HG03196 (cell line): ENCODE measurements around the gene KRTAP5-9.
"Not testable (repeated sequence)": the region's sequence is repeated elsewhere in the genome, so short reads cannot be mapped to it uniquely, and the experiment has no call there.

Source experiments
- ATAC-seq: cut with Tn5 transposase; IDR thresholded peaks from one replicate; pipeline ENCODE4 v1.9.1; 2021; ENCODE audit not compliant: unreplicated experiment

Gene KRTAP5-9

GRCh38 chr11:71581826-71582225, 33.6 kb downstream of the KRTAP5-9 start:
- ATAC-seq: no peak

DNA sequence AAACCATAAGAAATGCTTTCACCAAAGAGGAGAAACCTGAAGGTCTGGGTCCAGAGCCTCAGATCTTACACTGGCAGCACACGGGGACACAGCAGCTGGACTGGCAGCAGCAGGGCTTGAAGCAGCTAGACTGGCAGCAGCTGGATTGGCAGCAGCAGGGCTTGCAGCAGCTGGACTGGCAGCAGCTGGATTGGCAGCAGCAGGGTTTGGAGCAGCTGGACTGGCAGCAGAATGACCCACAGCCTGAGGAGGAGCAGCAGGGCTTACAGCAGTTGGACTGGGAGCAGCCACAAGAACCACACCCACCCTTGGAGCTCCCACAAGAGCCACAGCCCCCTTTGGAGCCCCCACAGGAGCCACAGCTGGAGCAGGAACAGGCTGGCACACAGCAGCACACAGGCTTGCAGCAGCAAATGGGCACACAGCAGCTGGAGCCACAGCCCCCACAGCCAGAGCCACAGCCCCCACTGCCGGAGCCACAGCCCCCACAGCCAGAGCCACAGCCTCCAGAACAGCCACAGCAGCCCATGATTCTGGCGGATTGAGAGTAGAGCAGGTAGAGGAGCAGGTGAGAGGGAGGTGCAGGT, 34.2 kb downstream of the KRTAP5-9 start, which contains the start of gene KRTAP5-11:
Gene KRTAP5-11, minus strand, starts transcription at position 567 of the 587 bp plus-strand sequence. Its CDS starts 38 bp downstream, at position 529.
- ATAC-seq: no peak

DNA sequence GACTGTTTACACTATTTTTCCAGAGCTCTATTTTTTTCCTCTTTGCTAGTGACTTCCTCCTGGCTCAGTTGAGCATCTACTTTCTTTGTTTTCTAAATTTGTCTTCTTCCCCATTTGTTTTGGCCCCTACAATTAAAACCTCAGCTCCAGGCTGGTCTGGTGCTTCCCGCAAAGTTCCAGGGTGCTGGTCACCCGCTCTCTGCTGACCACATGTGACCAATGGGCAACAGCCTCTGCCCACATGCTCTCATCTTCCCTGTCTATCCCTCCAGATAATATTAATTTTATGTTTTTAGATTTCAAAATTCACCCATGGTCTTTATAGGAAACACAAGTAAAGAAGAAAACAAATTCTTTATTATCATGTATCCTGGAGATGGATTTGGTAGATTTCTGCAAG, 34.7 kb downstream of the KRTAP5-9 start:
- not testable (repeated sequence) for ATAC-seq

DNA sequence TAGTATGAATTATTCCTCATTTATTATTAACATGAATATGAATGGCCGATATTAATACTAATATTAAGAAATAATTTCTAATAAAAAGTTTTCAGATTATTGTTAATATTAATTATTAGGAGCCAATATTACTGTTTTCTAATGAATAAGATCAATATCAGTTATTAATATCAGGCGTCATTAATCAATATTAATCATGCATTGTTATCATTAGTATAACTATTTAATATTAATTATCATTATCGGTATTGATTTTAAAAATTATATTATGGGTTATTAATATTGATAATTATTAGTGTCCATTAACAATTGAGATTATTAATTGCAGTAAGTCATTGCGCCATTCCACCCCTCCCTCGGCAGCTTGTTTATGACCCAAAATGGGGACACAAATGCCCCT, 37.5 kb downstream of the KRTAP5-9 start:
- ATAC-seq: not testable (repeated sequence)

GRCh38 chr11:71588314-71588713, 40.1 kb downstream of the KRTAP5-9 start:
- ATAC-seq: not testable (repeated sequence)

DNA sequence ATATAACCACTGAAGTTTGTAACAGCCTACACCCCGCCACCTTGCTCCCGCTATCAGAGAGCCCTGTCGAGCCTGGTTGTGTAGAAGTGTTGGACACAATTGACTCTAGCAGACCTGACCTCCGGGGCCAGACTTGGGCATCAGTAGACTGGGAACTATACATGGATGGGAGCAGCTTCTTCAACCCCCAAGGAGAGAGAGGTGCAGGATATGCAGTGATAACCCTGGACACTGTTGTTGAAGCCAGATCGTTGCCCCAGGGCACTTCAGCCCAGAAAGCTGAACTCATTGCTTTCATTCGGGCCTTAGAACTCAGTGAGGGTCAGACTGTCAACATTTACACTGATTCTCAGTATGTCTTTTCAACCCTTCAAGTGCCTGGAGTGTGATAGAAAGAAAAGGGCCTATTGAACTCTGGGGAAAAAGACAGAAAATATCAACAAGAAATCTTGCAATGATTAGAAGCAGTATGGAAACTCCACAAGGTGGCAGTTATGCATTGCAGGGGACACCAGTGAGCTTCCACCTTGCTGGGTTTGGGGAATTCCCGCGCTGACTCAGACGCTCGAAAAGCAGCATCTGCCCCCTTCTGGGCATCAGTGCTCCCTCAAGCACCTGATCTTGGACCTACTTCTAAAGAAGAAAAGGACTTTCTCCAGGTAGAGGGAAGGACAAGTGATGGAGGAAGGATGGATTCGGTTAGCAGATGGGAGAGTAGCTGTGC, 40.8 kb downstream of the KRTAP5-9 start:
- ATAC-seq: not testable (repeated sequence)

- ATAC-seq: not testable (repeated sequence)
These were observed 41.3 kb downstream of the KRTAP5-9 start for GRCh38 chr11:71589546-71589920.
